Upper lobe of left lung (tissue), 4 donors: ENCODE results near the gene DPP10.

Experiments used
- EP300 ChIP-seq, 4 donors: sonication (generic); formaldehyde crosslinking; IDR thresholded peaks; one replicate each; pipeline ENCODE4 v1.5.1; 2017; ENCODE audit warnings: antibody characterized with exemption in 4 of 4, control low read depth in 2 of 4
- POLR2A ChIP-seq, 4 donors: fragments of 450-650 bp; IDR thresholded peaks; one replicate each; pipeline ENCODE4 v1.5.1; 2016 to 2017; ENCODE audit warnings: antibody characterized with exemption in 4 of 4, mild to moderate bottlenecking in 2 of 4
- POLR2AphosphoS5 ChIP-seq, 2 donors: sonication (generic); formaldehyde crosslinking; IDR thresholded peaks; one replicate each; pipeline ENCODE4 v1.5.1; 2017; ENCODE audit warnings: antibody characterized with exemption in 2 of 2
- TF ChIP-seq, protein P1 (sequence below), 6 experiments: fragments of 450-650 bp in 4 of 6; fragments of 200-600 bp in 2 of 6; sonication (generic) in 2 of 6; IDR thresholded peaks; one replicate each; pipeline ENCODE4 v1.5.1; 2016 to 2019; ENCODE audit warnings: antibody characterized with exemption in 6 of 6

DNA sequence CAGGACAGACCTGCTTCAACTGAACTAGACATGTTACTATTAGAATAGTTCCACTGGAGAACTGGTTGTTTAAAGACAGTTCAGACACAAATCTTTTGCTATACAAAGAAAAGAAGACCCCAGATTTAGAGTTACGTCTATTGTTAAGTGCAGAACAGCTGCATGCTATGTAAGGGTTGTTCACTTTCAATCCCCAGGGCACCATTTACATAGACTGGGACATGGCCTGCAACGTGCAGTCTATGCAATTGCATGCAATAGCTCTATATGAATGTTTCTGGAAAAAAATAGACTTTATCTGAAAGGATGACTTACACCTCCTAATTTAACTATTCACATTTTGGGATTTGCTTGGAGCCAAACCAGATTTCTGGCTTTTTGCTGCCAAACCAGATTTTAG is 36.1 kb upstream of the DPP10 start:
- TF ChIP-seq, protein P1, sequence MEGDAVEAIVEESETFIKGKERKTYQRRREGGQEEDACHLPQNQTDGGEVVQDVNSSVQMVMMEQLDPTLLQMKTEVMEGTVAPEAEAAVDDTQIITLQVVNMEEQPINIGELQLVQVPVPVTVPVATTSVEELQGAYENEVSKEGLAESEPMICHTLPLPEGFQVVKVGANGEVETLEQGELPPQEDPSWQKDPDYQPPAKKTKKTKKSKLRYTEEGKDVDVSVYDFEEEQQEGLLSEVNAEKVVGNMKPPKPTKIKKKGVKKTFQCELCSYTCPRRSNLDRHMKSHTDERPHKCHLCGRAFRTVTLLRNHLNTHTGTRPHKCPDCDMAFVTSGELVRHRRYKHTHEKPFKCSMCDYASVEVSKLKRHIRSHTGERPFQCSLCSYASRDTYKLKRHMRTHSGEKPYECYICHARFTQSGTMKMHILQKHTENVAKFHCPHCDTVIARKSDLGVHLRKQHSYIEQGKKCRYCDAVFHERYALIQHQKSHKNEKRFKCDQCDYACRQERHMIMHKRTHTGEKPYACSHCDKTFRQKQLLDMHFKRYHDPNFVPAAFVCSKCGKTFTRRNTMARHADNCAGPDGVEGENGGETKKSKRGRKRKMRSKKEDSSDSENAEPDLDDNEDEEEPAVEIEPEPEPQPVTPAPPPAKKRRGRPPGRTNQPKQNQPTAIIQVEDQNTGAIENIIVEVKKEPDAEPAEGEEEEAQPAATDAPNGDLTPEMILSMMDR (IDR thresholded peaks at IDR 0.05): no peak
- TF ChIP-seq POLR2AphosphoS5 (IDR thresholded peaks at IDR 0.05) (no peak), EP300 (IDR thresholded peaks at IDR 0.05) (no peak), POLR2A (IDR thresholded peaks at IDR 0.05) (no peak)
